Measurements from ENCODE around the gene PSMB10.
A peak's percentile ranks its signal among the peaks of the same experiment; 100 is the strongest.
"Not testable (repeated sequence)": the region's sequence is repeated elsewhere in the genome, so short reads cannot be mapped to it uniquely, and the experiment has no call there.

The PSMB10 gene

DNA sequence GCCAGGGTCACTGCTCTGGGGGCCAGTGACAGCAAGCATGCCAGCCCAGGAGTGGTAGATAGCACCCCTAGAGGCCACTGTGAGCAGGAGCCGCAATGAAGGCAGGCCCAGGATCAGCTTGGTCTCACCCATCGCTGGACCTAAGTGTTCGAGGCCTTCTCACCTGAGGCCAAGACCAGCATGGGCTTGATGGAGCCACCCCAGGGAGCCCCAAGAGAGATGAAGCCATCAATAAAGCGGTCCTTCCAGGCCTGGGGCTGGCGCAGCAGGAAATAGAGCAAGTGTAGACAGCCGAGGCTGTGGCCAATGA lies 5.5 kb upstream of the PSMB10 start:
- no peak for DNase-seq (ENCODE audit: low read depth)

DNA sequence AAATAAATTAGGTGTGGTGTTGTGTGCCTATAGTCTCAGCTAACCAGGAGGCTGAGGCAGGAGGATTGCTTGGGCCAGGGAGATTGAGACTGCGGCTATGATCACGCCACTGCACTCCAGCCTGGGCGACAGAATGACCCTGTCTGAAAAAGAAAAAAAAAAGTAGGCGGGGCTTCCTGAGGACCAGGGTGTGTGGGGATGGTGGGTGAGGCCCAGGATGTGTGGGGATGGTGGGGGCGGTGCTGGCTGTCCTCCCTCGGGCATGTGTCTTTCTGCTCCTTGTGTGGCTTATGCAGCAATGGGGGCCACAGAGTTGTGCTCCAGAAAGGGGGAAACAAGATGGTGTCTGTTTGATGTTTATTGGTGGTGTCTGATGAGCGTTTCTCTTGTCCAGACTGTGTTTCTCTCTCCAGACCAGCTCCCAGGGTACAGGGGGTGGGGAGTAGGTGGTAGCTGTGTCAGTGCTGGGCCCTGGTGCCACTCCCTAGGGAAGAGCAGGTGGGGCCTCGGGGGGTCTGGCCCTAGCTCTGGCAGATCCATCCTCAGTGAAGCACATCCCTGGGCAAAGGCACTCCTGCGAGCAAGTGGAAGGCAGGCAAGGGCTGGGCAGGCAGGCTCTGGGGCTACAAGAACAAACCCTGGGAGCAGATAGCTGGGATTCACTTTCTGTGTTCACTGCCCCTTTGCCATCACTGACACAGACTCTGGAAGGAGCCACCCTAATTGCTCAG lies 5.0 kb upstream of the PSMB10 start:
- no peak for DNase-seq (ENCODE audit: low read depth)

DNA sequence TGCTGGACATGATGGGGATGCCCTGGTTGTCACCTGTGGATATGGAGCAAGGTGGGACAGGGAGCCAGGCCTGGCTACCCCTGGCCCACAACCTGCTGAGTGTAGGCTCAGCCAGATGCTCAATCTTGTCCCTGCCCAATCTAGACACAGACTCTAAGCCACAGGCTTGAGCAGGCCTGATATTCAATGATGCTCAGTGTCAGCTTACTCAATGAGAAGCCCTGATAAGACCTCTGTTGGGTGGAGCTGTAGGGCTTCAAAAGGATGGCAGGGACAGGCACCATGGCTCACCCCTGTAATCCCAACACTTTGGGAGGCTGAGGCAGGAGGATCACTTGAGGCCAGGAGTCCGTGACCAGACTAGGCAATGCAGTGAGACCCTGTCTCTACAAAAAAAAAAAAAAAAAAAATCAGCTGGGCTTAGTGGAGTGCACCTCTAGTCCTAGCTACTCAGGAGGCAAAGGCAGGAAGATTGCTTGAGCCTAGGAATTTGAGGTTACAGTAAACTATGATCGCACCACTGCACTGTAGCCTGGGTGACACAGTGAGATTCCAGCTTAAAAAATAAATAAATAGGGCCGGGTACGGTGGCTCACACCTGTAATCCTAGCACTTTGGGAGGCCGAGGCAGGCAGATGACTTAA lies 3.9 kb upstream of the PSMB10 start:
- no peak for DNase-seq (ENCODE audit: low read depth)

DNA sequence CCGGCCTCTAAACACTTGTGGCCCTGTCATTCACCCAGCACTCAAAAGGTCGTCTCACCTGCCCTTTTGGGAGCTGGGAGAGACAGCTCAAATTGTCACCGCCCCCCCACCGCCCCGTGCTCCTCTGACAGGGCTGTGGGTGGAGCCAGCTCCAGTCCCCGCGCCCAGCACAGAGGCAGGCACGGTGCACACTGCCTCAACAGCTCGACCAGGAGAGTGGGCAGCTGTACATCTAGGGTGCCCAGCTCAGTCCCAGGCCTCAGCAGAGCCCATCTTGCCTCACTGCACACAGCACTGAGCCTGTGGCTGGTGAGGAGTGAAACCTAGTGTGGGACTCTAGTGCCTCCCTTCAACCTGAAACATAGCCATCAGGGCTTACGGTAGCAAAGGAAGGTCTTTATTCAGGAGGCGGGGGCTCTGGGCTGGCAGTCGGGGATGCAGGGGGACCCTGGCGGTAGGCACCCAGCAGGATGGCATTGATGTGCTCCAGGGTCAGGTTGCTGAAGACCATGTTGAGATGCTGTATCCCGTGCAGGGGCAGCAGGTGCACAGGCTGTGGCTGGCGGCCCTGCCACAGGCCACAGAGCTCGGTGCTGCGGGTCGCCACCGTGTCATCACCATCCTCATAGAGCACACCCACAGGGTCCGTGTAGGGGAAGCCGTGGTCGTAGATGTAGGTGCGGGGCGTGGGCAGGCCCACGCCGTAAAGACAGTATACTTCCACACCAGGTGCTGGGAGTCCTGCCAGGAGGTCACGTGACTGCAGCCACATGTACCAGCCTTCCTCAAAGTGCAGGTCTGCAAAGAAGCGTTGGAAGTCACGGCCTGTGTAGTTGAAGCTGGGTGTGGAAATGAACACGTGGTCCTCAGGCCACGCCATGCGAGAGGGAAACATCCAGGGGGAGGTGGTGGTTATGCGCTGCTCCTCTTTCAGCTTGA lies 3.1 kb upstream of the PSMB10 start:
- DNase-seq (ENCODE audit: low read depth) = no peak

DNA sequence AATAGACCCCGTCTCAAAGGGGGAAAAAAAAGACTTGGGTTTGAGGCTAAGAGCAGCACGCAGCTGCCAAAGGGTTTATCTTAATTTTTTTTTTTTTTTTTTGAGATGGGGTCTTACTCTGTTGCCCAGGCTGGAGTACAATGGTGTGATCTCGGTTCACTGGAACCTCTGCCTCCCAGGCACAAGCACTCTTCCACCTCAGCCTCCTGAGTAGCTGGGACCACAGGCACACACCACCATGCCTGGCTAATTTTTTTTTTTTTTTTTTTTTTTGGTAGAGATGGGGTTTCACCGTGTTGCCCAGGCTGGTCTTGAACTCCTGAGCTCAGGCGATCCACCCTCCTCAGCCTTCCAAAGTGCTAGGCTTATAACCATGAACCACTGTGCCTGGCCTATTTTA lies 1.1 kb upstream of the PSMB10 start:
- DNase-seq (ENCODE audit: low read depth) = not testable (repeated sequence)

DNA sequence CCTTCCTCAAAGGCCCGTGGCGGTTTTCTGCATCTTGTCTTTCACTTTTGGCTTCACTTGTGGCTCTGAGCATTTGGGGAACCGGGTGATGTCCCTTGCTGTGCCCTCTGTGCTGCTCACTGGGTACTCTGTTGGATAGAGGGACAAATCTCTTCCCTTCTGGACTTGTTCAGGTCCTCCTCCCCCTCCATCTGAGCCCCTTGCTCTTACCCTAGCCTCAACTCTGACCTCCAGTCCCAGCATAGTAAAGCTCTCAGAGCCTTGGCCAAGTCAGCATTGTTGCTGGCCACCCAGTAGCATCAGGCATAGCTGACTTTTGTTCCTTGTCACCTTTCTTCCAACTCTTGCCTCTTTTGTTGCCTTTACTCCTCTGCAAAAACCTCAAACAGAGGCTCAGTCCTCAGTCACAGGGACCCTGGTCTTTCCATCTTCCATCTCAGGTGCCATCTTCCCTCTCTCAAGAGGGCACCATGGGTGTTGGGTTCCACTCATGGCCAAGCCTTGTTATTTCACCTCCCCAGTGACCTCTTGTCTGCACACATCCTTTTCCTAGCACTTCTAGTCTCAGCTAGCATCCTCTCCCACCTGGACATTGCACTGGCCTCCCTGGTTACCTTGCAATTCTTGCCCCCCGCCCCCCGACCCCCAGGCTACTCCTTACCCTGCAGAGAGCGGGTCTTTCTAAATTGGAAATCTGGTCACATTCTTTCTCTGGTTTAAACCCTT lies 393 bp upstream of the PSMB10 start:
- DNase-seq (ENCODE audit: low read depth) = peak; percentile 63

DNA sequence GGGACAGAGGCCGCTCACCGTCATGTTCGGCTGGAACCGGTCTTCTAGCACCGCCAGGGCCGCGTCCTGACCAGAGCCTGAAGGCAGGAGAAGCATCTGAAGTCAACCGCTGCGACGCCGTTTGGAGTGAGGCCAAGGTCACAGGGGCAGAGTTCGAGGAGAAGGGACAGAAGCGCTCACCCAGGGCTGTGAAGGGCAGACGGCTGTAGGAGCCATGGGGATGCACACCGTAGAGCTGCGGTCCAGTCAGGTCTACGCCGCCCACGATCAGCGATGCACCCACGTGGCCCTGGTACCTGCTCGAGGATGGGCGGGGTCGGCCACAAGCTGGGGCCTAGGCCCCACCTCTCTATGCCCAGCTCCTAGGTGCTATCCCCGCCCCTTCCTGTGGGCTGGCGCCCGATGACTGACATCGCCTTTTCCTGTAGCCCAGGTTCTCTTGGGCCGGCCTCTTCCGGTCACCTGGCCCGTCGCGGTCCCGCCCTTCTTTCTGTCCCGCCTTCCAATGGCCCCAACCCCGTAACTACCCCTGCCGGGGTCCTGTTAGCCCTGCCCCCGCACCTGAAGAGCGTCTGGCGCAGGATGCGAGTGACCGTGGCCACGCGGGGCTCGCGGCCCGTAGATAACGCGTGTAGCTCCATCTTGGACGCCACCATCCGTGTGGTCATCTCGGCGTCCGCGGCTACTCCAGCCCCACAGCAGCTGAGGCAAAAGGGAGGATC lies 1.1 kb downstream of the PSMB10 start:
- peak; percentile 96 for DNase-seq (ENCODE audit: low read depth)

DNA sequence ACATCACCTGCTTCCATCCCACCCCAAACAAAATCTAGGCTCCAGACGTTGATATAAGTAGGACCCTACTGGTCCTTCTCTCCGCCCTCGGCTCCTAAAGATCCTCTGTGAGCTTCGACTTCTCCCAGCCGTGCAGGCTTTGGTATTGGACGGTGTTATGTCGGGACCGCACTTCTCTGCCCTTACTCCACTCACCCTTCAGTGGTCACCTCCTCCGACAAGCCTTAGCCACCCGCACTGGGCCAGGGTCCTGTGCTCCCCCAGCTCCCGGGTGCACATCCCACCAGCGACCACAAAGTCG lies 1.6 kb downstream of the PSMB10 start:
- no peak for DNase-seq (ENCODE audit: low read depth)

DNA sequence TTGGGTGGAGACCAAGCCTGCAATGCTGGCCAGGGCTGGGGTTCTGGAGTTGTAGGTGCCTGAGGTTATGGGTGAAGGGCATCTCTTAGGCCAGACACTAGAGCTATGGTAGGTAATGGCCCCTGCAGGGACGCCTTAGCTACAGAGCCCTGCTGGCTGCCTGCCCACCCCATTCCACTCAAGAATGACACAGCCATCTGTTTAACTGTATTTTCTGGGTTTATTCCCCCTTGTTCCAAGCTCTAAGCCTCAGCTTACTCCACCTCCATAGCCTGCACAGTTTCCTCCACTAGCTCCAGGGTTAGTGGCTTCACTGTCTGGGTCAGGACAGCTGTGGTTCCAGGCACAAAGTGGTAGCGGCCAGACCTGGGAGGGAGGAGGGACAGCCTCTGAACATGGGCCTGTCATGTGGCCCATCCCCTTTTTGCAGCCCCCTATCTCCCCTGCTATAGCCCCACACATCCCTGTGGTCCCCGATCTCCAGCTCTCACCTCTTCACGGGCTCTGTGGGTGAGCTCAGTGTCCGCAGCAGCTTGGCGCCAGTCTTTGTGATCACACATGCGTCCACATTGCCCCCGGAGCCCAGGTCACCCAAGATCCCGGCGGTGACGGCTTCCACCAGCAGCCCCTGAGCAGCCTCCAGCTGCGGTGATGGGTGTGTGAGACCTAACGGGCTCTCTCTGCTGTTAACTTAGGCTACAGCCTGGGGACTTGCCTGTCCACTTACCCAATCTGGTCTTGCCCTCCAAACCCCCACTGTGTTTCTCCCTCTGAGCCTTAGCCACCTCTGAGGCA lies 2.1 kb downstream of the PSMB10 start:
- no peak for DNase-seq (ENCODE audit: low read depth)

DNA sequence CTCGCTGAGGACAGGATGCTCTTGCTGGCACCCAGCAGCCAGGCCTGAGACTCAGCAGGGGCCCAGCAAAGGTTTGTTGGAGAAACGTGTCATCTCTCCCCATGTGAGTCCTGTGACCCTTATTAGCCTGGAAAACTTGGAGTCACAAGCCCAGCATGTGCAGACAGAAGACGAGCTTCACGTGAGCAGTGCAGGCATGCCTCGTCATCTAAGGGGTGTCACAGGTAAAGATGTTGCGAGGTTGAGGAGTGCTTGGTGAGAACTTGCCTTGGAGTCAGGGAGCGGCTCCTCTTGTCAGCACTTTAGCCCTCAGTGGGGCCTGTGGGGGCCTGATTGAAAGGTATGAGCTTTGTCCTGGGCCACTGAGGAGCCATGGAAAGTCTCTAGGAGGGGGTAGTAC lies 2.8 kb downstream of the PSMB10 start:
- DNase-seq (ENCODE audit: low read depth) = no peak

DNA sequence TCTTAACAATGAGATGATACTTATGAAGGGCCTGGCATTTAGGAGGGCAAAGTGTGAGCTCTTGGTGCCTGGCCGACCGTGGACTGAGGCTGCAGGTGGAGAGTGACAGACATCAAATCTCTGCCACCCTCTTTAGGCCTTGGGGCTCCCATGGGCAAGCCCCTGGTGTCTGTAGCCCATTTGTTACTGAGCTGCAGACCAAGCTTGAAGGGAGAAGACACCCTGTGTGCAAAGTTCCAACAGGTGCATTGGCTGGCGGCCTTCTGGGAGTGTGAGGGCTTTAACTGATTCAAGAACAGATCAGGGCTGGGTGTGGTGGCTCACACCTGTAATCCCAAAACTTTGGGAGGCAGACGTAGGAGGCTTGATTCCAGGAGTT lies 4.2 kb downstream of the PSMB10 start:
- no peak for DNase-seq (ENCODE audit: low read depth)

DNA sequence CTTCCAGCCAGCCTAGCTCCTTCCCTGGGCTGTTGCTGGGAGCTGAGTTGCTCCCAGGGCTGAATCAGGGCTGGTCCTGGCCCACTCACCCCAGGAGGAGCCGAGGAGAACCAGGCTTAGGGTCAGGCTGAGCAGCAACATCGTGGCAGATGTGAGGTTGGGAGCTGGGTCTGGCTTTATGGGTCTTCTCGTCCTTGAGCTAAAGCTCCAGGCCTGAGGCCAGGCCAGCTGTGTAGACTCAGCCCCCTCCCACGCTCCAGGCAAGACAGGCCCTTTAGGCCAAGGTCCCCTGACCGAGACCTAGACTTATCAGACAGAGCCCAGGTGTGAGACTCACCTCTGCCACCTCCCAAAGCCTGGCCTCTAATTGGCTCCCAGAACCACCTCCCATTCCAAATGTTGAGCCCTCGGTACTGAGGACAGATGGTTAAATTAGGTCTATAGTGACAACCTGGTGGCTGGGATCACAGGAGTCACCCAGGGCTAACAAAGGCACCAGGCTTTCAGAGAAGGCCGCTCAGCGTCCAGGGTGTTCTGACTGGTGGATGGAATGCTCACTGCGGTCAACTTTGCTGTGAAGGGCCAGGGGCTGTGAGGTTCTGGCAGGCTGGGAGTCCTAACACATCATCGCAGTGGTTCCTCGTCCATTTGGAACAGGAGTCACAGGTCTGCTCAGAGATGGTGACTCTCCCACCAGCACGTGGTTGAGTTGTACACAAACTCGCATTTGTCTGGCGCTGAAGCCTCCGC lies 4.8 kb downstream of the PSMB10 start, which contains the start of gene CTRL:
Gene CTRL (minus strand): TSS at position 151 of the 750 bp plus-strand sequence. CDS start 10 bp downstream, at position 141.
- no peak for DNase-seq (ENCODE audit: low read depth)

DNA sequence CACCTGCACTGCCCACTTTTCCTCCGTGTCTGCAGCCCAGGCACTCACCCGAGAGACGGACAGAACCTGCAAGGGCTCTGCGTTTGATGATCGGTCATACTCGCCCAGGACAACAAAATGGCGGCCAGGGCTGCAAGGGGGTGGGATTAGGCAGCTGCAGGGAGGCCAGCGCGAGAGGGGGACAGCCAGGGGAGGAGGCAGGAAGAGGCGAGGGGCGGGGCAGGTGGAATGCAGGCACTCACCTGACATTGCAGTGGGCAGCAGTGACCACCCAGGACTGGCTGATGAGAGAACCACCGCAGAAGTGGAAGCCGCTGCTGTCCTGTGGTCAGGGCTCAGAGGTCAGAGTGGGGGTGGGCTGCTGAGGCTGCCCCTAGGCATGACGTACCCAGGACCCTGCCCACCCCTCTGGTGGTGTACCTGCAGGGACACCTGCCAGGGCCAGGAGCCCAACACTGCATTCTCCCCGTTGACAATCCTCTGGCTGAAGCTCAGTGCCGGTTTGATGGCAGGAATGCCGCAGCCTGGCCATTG lies 5.9 kb downstream of the PSMB10 start:
- DNase-seq (ENCODE audit: low read depth) = no peak

DNA sequence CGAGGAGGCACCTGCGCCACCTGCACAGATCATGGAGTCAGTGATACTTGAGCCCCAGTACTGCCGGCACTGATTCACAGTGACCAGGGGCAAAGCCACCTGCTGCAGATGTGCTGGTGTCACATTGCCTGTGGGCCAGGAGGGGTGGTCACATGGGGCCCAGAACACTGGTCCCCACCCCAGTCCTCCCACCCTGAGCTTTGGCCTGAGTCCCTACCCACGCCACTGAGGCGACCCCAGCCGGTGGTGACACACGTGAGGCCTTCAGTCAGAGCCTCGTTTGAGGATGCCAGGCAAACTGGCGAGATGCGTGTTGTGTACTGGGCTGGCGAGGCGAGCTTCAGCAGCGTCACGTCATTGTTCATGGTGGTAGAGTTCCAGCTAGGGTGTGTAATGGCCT lies 6.5 kb downstream of the PSMB10 start:
- DNase-seq (ENCODE audit: low read depth) = no peak

DNA sequence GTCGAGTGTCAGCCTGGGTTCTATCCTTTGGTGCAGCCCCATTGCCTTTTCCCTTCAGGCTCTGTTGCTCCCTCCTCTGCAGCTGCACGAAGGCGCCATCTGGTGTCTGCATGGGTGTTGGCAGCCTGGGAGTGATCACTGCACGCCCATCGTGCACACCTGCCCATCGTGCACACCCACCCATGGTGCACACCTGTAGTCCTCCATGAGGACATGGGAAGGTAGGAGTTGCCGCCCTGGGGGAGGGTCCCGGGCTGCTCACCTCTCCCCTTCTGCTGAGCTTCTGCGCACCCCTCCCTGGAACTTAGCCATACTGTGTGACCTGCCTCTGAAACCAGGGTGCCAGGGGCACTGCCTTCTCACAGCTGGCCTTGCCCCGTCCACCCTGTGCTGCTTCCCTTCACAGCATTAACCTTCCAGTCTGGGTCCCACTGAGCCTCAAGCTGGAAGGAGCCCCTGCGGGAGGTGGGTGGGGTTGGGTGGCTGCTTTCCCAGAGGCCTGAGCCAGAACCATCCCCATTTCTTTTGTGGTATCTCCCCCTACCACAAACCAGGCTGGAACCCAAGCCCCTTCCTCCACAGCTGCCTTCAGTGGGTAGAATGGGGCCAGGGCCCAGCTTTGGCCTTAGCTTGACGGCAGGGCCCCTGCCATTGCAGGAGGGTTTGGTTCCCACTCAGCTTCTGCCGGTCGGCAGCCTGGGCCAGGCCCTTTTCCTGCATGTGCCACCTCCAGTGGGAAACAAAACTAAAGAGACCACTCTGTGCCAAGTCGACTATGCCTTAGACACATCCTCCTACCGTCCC lies 7.9 kb downstream of the PSMB10 start:
- peak; percentile 65 for DNase-seq (ENCODE audit: low read depth)

DNA sequence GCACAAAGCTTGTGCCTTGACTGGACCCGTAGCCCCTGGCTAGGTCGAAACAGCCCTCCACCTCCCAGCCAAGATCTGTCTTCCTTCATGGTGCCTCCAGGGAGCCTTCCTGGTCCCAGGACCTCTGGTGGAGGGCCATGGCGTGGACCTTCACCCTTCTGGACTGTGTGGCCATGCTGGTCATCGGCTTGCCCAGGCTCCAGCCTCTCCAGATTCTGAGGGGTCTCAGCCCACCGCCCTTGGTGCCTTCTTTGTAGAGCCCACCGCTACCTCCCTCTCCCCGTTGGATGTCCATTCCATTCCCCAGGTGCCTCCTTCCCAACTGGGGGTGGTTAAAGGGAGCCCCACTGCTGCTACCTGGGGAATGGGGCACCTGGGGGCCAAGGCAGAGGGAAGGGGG lies 8.5 kb downstream of the PSMB10 start:
- DNase-seq (ENCODE audit: low read depth) = no peak

DNA sequence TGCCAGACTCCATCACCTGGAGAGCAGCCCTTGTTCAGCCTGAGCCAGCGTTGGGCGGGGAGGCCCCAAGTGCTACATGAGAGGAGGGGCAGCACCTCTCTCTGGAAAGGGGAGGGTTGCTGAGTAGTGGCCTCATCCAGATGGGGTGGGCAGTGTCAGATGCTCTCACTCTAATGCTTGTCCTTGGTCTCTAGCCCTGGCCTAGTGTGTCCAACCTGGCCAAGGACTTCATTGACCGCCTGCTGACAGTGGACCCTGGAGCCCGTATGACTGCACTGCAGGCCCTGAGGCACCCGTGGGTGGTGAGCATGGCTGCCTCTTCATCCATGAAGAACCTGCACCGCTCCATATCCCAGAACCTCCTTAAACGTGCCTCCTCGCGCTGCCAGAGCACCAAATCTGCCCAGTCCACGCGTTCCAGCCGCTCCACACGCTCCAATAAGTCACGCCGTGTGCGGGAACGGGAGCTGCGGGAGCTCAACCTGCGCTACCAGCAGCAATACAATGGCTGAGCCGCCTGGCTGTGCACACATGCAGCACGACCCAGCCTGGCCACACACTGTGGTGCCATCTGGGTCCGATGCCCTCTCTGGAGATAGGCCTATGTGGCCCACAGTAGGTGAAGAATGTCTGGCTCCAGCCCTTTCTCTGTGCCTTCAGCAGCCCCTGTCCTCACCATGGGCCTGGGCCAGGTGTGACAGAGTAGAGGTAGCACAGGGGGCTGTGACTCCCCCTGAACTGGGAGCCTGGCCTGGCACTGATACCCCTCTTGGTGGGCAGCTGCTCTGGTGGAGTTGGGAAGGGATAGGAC lies 9.3 kb downstream of the PSMB10 start:
- no peak for DNase-seq (ENCODE audit: low read depth)

DNA sequence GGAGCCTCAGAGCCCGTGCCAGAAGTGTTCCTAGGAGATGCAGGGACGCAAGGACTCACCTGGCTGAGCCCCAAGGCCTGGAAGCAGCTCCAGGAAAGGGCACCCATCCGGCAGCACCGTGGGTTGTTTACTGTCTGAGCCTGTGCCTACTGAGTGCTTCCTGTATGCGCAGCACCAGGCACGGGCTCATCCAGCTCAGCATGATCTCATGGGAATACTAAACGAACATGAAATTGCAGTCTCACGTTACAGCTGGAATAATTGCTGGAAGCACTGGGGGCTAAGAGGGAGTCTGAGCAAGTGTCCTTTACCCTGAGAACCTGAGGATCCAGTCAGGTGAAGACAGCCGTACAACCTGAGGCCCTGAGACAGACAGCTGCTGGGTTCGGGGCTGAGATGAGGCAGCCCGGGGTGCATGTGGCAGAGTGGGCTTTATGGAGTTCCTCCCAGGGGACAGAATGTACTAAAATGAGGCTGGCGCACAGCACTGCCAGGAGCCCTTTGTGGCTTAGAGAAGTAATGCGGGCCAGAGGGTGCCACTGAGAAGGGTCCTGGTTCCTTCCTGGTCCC lies 10.4 kb downstream of the PSMB10 start:
- no peak for DNase-seq (ENCODE audit: low read depth)

All from stimulated activated CD8-positive, alpha-beta memory T cell treated with anti-CD3 and anti-CD28 coated beads, Interleukin-4, amount 100 ng/mL, for 24 hours (primary cell).